OCI-LY1 (cell line): ENCODE measurements around the gene ZMIZ1.

Source experiments
- CTCF ChIP-seq: fragments of 200-600 bp; sonication (generic), shearing (Covaris generic); IDR thresholded peaks from 2 replicates; pipeline ENCODE4 v1.5.1; 2017; ENCODE audit warnings: mild to moderate bottlenecking, antibody characterized with exemption, low read length, moderate library complexity, mixed read lengths
- EZH2 ChIP-seq: fragments of 200-600 bp; sonication (generic), shearing (Covaris generic); IDR thresholded peaks from 2 replicates; pipeline ENCODE4 v1.8.0; 2017; ENCODE audit warnings: borderline replicate concordance, mixed run types, mild to moderate bottlenecking, antibody characterized with exemption, low read length, moderate library complexity, mixed read lengths

- TF ChIP-seq CTCF = no peak
- TF ChIP-seq EZH2 = no peak
Measured at GRCh38 chr10:79348640-79348988, 279.8 kb downstream of the ZMIZ1 start.
